ENCODE measurements around the gene OLIG2. TPM values are rescaled to one million over a fixed set of nuclear protein-coding genes. Genes with fewer than 3 reads are reported as not detected.

The OLIG2 gene
- total RNA-seq, 4 donors from 2014 or later, result not detected

- peaks cover 0 to 25% (median 6%) of the 10 kb centered on the region in 4 donors for H3K4me1 ChIP-seq
- peaks cover 0 to 11% (median 3%) of the 10 kb centered on the region in 4 donors for H3K9me3 ChIP-seq
- DNase-seq, result no peak
- peaks cover 0 to 32% of the 10 kb centered on the region in 2 donors for H3K27me3 ChIP-seq
- H3K36me3 ChIP-seq, result no peaks in the 10 kb centered on the region
- no peak overlapping the region for H3K27ac ChIP-seq
- no peak overlapping the region for H3K4me3 ChIP-seq
- TF ChIP-seq CTCF (IDR thresholded peaks at IDR 0.05), result no peak
- TF ChIP-seq POLR2A (IDR thresholded peaks at IDR 0.05), result no peak
Measured at GRCh38 chr21:33069243-33069642, 43.5 kb downstream of the OLIG2 start.

GRCh38 chr21:33069645-33069993 is 43.9 kb downstream of the OLIG2 start:
- no peak for TF ChIP-seq POLR2A (IDR thresholded peaks at IDR 0.05)
- TF ChIP-seq CTCF (IDR thresholded peaks at IDR 0.05), result no peak
- Histone ChIP-seq H3K36me3 (no peaks in the 10 kb centered on the region), H3K4me3 (peak overlapping the region in 3 of 4 donors; percentile 31 to 47 (median 35)), H3K9me3 (peaks cover 0 to 11% (median 3%) of the 10 kb centered on the region in 4 donors), H3K27ac (no peak overlapping the region), H3K4me1 (peaks cover 0 to 25% (median 6%) of the 10 kb centered on the region in 4 donors), H3K27me3 (peaks cover 0 to 32% of the 10 kb centered on the region in 2 donors)
- no peak for DNase-seq

GRCh38 chr21:33069994-33070743 is 44.4 kb downstream of the OLIG2 start, which contains the start of gene OLIG1:
OLIG1 (plus strand) TSS chr21:33070141; CDS start chr21:33070247, 106 bp downstream.
- Histone ChIP-seq H3K4me3 (peak within 1 kb of the TSS in 3 of 4 donors; percentile 31 to 47 (median 35)), H3K27ac (no peak within 1 kb of the TSS), H3K4me1 (peaks cover 0 to 25% (median 6%) of the 10 kb centered on the region in 4 donors), H3K9me3 (peaks cover 0 to 11% (median 3%) of the 10 kb centered on the region in 4 donors), H3K36me3 (no peaks in the 10 kb centered on the region), H3K27me3 (peaks cover 0 to 32% of the 10 kb centered on the region in 2 donors)
- no peak for TF ChIP-seq CTCF (IDR thresholded peaks at IDR 0.05)
- no peak for TF ChIP-seq POLR2A (IDR thresholded peaks at IDR 0.05)
- DNase-seq, result no peak

DNA sequence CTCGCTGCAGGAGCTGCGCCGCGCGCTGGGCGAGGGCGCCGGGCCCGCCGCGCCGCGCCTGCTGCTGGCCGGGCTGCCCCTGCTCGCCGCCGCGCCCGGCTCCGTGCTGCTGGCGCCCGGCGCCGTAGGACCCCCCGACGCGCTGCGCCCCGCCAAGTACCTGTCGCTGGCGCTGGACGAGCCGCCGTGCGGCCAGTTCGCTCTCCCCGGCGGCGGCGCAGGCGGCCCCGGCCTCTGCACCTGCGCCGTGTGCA is 44.9 kb downstream of the OLIG2 start:
- TF ChIP-seq CTCF (IDR thresholded peaks at IDR 0.05) (no peak), POLR2A (IDR thresholded peaks at IDR 0.05) (no peak)
- Histone ChIP-seq H3K4me3 (peak overlapping the region in 3 of 4 donors; percentile 30 to 47 (median 35)), H3K36me3 (no peaks in the 10 kb centered on the region), H3K4me1 (peaks cover 0 to 25% (median 6%) of the 10 kb centered on the region in 4 donors), H3K9me3 (peaks cover 0 to 11% (median 3%) of the 10 kb centered on the region in 4 donors), H3K27ac (no peak overlapping the region), H3K27me3 (peaks cover 0 to 32% of the 10 kb centered on the region in 2 donors)
- no peak for DNase-seq

- TF ChIP-seq CTCF (IDR thresholded peaks at IDR 0.05), result no peak
- TF ChIP-seq POLR2A (IDR thresholded peaks at IDR 0.05), result no peak
- H3K4me3 ChIP-seq, result peak overlapping the region in 3 of 4 donors; percentile 30 to 47 (median 35)
- no peak overlapping the region for H3K27ac ChIP-seq
- peaks cover 0 to 11% (median 3%) of the 10 kb centered on the region in 4 donors for H3K9me3 ChIP-seq
- DNase-seq, result no peak
- H3K27me3 ChIP-seq, result peaks cover 0 to 32% of the 10 kb centered on the region in 2 donors
- H3K36me3 ChIP-seq, result no peaks in the 10 kb centered on the region
- peaks cover 0 to 25% (median 6%) of the 10 kb centered on the region in 4 donors for H3K4me1 ChIP-seq
Measured at GRCh38 chr21:33070998-33071769, 45.4 kb downstream of the OLIG2 start.
